Coronary artery (tissue), 2 donors: Measurements from ENCODE around the gene GAP43.

Experiments
- DNase-seq: peaks from one replicate; pipeline ENCODE4 v3.0.0-alpha.2; 2017; ENCODE audit warnings: low spot score
- H3K27ac ChIP-seq, 2 donors: fragments of 200-600 bp; sonication (generic); one replicate each; pipeline ENCODE4 v1.5.1; 2016 to 2019
- H3K4me3 ChIP-seq: fragments of 200-600 bp; sonication (generic); 2 replicates; pipeline ENCODE4 v1.5.1; 2016; ENCODE audit warnings: mild to moderate bottlenecking, moderate library complexity
- TF ChIP-seq, protein P1 (sequence below): fragments of 200-600 bp; sonication (generic); IDR thresholded peaks from one replicate; pipeline ENCODE4 v1.5.1; 2019; ENCODE audit warnings: antibody characterized with exemption

The GAP43 gene

DNA sequence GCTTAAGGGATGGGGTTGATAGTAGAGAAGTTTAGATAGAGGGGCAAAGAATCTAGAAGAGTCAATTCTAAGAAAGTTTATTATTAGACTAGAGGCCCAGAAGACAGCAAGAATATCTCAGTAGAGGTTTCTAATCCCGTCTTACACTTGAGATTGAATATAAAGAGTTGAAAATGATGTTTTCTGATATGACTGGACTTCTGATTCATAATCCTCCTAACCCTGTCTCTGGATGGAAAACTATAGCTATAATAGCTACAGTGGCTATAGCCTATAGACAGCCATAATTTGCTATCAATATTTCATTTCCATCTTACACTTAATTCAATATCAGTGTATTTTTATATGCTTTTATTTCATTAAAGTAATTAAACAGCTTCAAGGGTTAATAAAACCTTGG lies 60.0 kb downstream of the GAP43 start:
- Histone ChIP-seq H3K4me3 (no peak overlapping the region), H3K27ac (no peak overlapping the region)
- DNase-seq = no peak
- TF ChIP-seq, protein P1, sequence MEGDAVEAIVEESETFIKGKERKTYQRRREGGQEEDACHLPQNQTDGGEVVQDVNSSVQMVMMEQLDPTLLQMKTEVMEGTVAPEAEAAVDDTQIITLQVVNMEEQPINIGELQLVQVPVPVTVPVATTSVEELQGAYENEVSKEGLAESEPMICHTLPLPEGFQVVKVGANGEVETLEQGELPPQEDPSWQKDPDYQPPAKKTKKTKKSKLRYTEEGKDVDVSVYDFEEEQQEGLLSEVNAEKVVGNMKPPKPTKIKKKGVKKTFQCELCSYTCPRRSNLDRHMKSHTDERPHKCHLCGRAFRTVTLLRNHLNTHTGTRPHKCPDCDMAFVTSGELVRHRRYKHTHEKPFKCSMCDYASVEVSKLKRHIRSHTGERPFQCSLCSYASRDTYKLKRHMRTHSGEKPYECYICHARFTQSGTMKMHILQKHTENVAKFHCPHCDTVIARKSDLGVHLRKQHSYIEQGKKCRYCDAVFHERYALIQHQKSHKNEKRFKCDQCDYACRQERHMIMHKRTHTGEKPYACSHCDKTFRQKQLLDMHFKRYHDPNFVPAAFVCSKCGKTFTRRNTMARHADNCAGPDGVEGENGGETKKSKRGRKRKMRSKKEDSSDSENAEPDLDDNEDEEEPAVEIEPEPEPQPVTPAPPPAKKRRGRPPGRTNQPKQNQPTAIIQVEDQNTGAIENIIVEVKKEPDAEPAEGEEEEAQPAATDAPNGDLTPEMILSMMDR = no peak

DNA sequence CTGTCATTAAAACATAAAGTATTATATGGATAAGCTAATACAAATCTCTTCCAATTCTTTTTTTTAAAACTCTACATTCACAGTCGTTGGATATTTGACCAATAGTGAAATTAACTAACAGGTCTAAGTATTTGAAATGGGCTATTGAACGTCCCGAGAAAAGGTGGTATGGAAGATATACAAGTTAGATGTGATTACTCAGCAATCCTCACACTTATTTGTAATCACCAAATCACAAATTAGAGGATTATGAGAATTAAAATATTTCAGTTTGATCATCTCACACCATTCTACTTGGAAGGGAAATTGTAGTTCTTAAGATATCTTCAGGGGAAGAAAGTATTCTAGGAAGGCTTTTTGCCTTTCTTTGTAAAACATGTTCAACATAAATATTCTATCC lies 60.5 kb downstream of the GAP43 start:
- Histone ChIP-seq H3K4me3 (no peak overlapping the region), H3K27ac (no peak overlapping the region)
- DNase-seq = no peak
- TF ChIP-seq, protein P1 = no peak

DNA sequence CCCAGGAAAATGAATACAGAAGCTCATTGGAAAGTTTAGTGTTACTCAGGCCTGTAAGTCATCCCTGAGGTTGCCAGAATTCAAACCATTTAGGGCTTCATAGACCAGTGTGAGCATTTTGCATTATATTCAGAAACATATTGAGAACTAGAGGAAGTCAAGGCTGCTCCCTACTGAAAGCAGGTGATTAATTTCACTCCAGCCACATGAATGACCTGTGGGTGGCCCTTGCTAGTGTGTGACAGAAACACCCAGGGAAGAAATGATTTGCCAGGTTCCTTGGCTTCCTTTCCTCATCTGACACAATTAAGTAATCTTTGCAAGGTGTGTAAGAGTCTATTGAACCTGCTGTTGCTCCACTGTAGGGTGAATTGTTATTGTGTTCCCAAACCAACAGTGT lies 61.8 kb downstream of the GAP43 start:
- no peak for DNase-seq
- TF ChIP-seq, protein P1 = no peak
- H3K27ac ChIP-seq = no peak overlapping the region
- H3K4me3 ChIP-seq = no peak overlapping the region

DNA sequence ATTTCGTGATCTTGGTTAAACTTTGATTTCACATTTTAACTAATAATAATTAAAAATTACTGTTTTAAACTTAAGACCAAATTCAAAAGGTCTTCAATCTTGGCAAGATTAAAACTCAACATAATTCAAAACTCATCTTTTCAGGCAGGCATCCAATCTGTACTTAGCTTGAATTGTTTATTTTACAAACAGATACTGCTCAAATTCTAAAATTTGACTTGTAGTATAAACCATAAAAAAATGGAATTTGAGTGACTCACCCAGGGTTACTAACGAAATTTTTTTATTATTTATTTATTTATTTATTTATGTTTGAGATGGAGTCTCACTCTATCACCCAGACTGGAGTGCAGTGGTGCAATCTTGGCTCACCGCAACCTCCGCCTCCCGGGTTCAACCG lies 64.4 kb downstream of the GAP43 start:
- no peak overlapping the region for H3K27ac ChIP-seq
- no peak overlapping the region for H3K4me3 ChIP-seq
- no peak for DNase-seq
- TF ChIP-seq, protein P1 = no peak

DNA sequence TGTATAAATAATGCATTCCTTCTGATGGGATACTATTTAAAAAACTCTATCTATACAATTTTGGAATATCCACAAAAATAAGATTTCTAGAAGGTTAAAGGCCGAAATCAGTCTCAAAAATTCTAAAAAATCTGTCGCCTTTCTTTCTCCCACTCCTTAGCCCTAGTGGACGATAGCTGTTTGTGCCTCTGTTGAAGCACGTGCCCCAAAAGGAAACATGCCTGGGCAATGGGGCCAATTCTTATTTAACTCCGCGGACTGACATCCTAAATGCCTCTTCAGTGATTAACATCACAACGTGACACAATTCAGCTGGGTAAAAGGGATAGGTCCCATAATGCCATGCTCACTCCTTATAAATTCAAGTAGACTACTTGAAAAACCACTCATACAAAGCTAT lies 65.1 kb downstream of the GAP43 start:
- Histone ChIP-seq H3K27ac (no peak overlapping the region), H3K4me3 (no peak overlapping the region)
- DNase-seq = no peak
- TF ChIP-seq, protein P1 = no peak

DNA sequence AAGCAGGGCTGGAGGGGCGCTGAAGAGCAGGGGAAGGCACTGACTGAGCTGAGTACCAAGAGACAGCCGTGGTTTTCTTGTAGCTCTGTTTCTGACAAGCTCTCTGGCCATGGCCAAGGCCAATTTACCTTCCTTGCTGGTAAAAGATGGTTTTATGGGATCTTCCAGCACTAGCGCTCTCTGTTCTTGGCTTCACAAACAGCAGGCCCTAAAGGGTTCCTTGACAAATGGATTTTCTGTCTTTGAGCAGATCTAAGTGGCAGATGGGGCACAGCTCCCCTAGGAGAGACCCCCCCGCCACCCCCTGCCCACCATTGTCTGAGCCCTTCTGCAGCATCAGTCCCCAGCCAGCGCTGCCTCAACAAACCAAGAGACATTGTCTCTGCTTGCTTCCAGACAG lies 66.6 kb downstream of the GAP43 start:
- no peak overlapping the region for H3K27ac ChIP-seq
- TF ChIP-seq, protein P1 = no peak
- DNase-seq = no peak
- H3K4me3 ChIP-seq = no peak overlapping the region

DNA sequence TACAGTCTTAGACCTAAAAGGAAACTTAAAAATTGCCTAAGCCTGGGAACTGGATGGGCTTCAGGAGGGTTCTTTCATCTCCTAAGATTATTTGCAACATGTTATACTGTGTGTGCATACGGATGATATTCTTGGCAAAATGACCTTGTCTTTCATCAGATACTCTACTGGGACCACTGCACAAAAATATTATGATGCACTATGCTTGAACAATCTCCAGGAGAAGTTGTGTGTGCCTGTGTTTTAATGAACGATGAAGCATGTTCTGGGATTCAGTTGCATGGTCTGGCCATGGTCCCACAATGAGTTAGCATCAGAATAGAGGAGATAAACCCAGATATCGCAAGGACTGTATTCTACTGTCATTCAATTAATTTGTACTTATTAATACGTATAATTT lies 68.7 kb downstream of the GAP43 start:
- DNase-seq = no peak
- Histone ChIP-seq H3K4me3 (no peak overlapping the region), H3K27ac (no peak overlapping the region)
- TF ChIP-seq, protein P1 = no peak
